Stomach (tissue), 9 donors: Measurements from ENCODE around the gene CHAF1A. TPM values are rescaled to one million over a fixed set of nuclear protein-coding genes. Genes with fewer than 3 reads are reported as not detected.

ENCODE experiments used
- DNase-seq, 2 donors: peaks; one replicate each; pipeline versions ENCODE4 v3.0.0 to v3.0.0-alpha.2; 2013 to 2019
- H3K27ac ChIP-seq, 5 donors: fragments of 200-600 bp in 4 of 5; sonication (generic) in 4 of 5; one replicate each; pipeline ENCODE4 v1.5.1; 2013 to 2019; ENCODE audit warnings: mild to moderate bottlenecking in 1 of 5, moderate library complexity in 1 of 5
- H3K27me3 ChIP-seq, 3 donors: fragments of 200-600 bp; sonication (generic); one replicate each; pipeline ENCODE4 v1.5.1; 2017 to 2019; ENCODE audit warnings: mixed run types in 1 of 3
- H3K36me3 ChIP-seq, 4 donors: fragments of 200-600 bp; sonication (generic); 1 replicate in 3 of 4; 2 replicates in 1 of 4; pipeline ENCODE4 v1.5.1; 2016 to 2019
- H3K4me1 ChIP-seq, 4 donors: fragments of 200-600 bp; sonication (generic); one replicate each; pipeline ENCODE4 v1.5.1; 2016 to 2019
- H3K4me3 ChIP-seq, 4 donors: fragments of 200-600 bp; sonication (generic) in 3 of 4; one replicate each; pipeline ENCODE4 v1.5.1; 2016 to 2019; ENCODE audit warnings: mild to moderate bottlenecking in 1 of 4
- H3K9me3 ChIP-seq, 4 donors: fragments of 200-600 bp; sonication (generic); one replicate each; pipeline ENCODE4 v1.5.1; 2016 to 2019
- CTCF ChIP-seq, 7 experiments: fragments of 450-650 bp in 4 of 7; fragments of 200-600 bp in 3 of 7; sonication (generic) in 3 of 7; IDR thresholded peaks; one replicate each; pipeline ENCODE4 v1.5.1; 2016 to 2019; ENCODE audit warnings: antibody characterized with exemption in 7 of 7, control low read depth in 2 of 7, mild to moderate bottlenecking in 1 of 7
- EP300 ChIP-seq: sonication (generic); formaldehyde crosslinking; IDR thresholded peaks from one replicate; pipeline ENCODE4 v1.6.1; 2017; ENCODE audit warnings: antibody characterized with exemption
- POLR2A ChIP-seq, 4 donors: fragments of 450-650 bp; IDR thresholded peaks; one replicate each; pipeline ENCODE4 v1.6.1; 2016; ENCODE audit warnings: antibody characterized with exemption in 4 of 4, control low read depth in 2 of 4, mild to moderate bottlenecking in 1 of 4, moderate library complexity in 1 of 4
- POLR2AphosphoS5 ChIP-seq, 3 donors: sonication (generic); formaldehyde crosslinking; IDR thresholded peaks; one replicate each; pipeline ENCODE4 v1.6.1; 2016; ENCODE audit warnings: antibody characterized with exemption in 3 of 3
- WGBS, 5 donors: extraction: QIAGEN DNeasy Blood & Tissue Kit in 3 of 5; methylation state at CpG; one replicate each; pipeline versions ENCODE4 v1.1.5 to v1.1.7; 2013 to 2018; 5-methylcytosine and 5-hydroxymethylcytosine counted together
- intact Hi-C: fragments of 100-400 bp; cut with DNase I; formaldehyde crosslinking; loops from one replicate; pipeline ENCODE4 v1.15.1; 2023; ENCODE audit warnings: low total_unique reads
- polyA plus RNA-seq, 3 donors: library from polyadenylated mRNA; stranded (reverse); fragments of 200-250 nt; gene quantifications; one replicate each; pipeline ENCODE4 v1.2.3, GENCODE V29; 2013
- total RNA-seq, 5 donors: library from RNA; depleted of rRNA; stranded (reverse); fragments of >200 nt; gene quantifications; one replicate each; pipeline versions ENCODE4 v1.1.0 to v1.2.3, GENCODE V29; 2014 to 2016
- donor health status: healthy with polysubstance abuse.
- donor health status: Bipolar disorder and iron deficiency.
- donor health status: healthy.

CHAF1A gene
- total and polyA plus RNA-seq, 8 donors = 1.8 to 100 (median 6.5) TPM

GRCh38 chr19:4409123-4409933, 6.9 kb downstream of the CHAF1A start:
- peaks cover 0 to under 1% (median 0%) of the 10 kb centered on the region in 4 donors for H3K4me1 ChIP-seq
- no peak for TF ChIP-seq POLR2A (IDR thresholded peaks at IDR 0.05)
- TF ChIP-seq EP300 = no peak
- no peak for TF ChIP-seq POLR2AphosphoS5 (IDR thresholded peaks at IDR 0.05)
- no peak for TF ChIP-seq CTCF (IDR thresholded peaks at IDR 0.05)
- no peak overlapping the region for H3K4me3 ChIP-seq
- peaks cover 0 to 38% (median 32%) of the 10 kb centered on the region in 4 donors for H3K36me3 ChIP-seq
- no peaks in the 10 kb centered on the region for H3K27me3 ChIP-seq
- H3K9me3 ChIP-seq = no peaks in the 10 kb centered on the region
- no peak for DNase-seq
- intact Hi-C loops = no loop called here
- WGBS, 5 donors = 91 to 95% (median 93%) methylated on average over 22 to 23 of the region's 23 CpGs
- no peak overlapping the region for H3K27ac ChIP-seq

- H3K27ac ChIP-seq = no peak overlapping the region
- TF ChIP-seq EP300 = no peak
- no peak for TF ChIP-seq POLR2A (IDR thresholded peaks at IDR 0.05)
- no peak for TF ChIP-seq CTCF (IDR thresholded peaks at IDR 0.05)
- no peak for TF ChIP-seq POLR2AphosphoS5 (IDR thresholded peaks at IDR 0.05)
- WGBS, 5 donors = 92 to 98% (median 96%) methylated on average over 3 of the region's 3 CpGs
- intact Hi-C loops = no loop called here
- H3K4me1 ChIP-seq = peaks cover 0 to 10% (median 5%) of the 10 kb centered on the region in 4 donors
- peaks cover 0 to 41% (median 32%) of the 10 kb centered on the region in 4 donors for H3K36me3 ChIP-seq
- H3K27me3 ChIP-seq = no peaks in the 10 kb centered on the region
- H3K4me3 ChIP-seq = no peak overlapping the region
- no peak for DNase-seq
- no peaks in the 10 kb centered on the region for H3K9me3 ChIP-seq
Observed at GRCh38 chr19:4413588-4413987, 11.1 kb downstream of the CHAF1A start.

- no peak for DNase-seq
- Histone ChIP-seq H3K27me3 (no peaks in the 10 kb centered on the region), H3K4me3 (no peak overlapping the region), H3K4me1 (peaks cover 0 to 10% (median 5%) of the 10 kb centered on the region in 4 donors), H3K36me3 (peaks cover 0 to 36% (median 29%) of the 10 kb centered on the region in 4 donors), H3K27ac (peak overlapping the region in 1 of 5 donors; percentile 22), H3K9me3 (no peaks in the 10 kb centered on the region)
- intact Hi-C loops = no loop called here
- 89 to 96% (median 95%) methylated on average over 7 of the region's 7 CpGs for WGBS, 5 donors
- TF ChIP-seq EP300 = no peak
- TF ChIP-seq POLR2AphosphoS5 (IDR thresholded peaks at IDR 0.05) = no peak
- no peak for TF ChIP-seq CTCF (IDR thresholded peaks at IDR 0.05)
- TF ChIP-seq POLR2A (IDR thresholded peaks at IDR 0.05) = no peak
Observed at GRCh38 chr19:4414144-4414799, 11.8 kb downstream of the CHAF1A start.

GRCh38 chr19:4414800-4415321, 12.4 kb downstream of the CHAF1A start:
- TF ChIP-seq POLR2AphosphoS5 (IDR thresholded peaks at IDR 0.05) (no peak), POLR2A (IDR thresholded peaks at IDR 0.05) (no peak), CTCF (IDR thresholded peaks at IDR 0.05) (no peak), EP300 (no peak)
- H3K4me1 ChIP-seq = peaks cover 0 to 10% (median 5%) of the 10 kb centered on the region in 4 donors
- peaks cover 0 to 30% (median 23%) of the 10 kb centered on the region in 4 donors for H3K36me3 ChIP-seq
- intact Hi-C loops = no loop called here
- H3K27me3 ChIP-seq = no peaks in the 10 kb centered on the region
- no peaks in the 10 kb centered on the region for H3K9me3 ChIP-seq
- 50 to 63% (median 57%) methylated on average over 9 of the region's 9 CpGs for WGBS, 5 donors
- peak overlapping the region in 1 of 5 donors; percentile 22 for H3K27ac ChIP-seq
- DNase-seq = no peak
- no peak overlapping the region for H3K4me3 ChIP-seq
